Thyroid gland (tissue), 4 donors: Measurements from ENCODE around the gene BCAS2. TPM values are rescaled to one million over a fixed set of nuclear protein-coding genes. Genes with fewer than 3 reads are reported as not detected.

Experiments
- DNase-seq, 2 donors: peaks; one replicate each; pipeline ENCODE4 v3.0.0-alpha.2; 2019
- H3K27ac ChIP-seq, 3 donors: fragments of 200-600 bp; sonication (generic); 1 replicate in 2 of 3; 2 replicates in 1 of 3; pipeline ENCODE4 v1.5.1; 2016 to 2019; ENCODE audit warnings: mild to moderate bottlenecking in 1 of 3, moderate library complexity in 1 of 3
- H3K27me3 ChIP-seq: fragments of 200-600 bp; sonication (generic); one replicate; pipeline ENCODE4 v1.5.1; 2019
- H3K36me3 ChIP-seq, 2 donors: fragments of 200-600 bp; sonication (generic); one replicate each; pipeline ENCODE4 v1.5.1; 2016 to 2019
- H3K4me1 ChIP-seq, 2 donors: fragments of 200-600 bp; sonication (generic); one replicate each; pipeline ENCODE4 v1.5.1; 2017 to 2019
- H3K4me3 ChIP-seq, 3 donors: fragments of 200-600 bp; sonication (generic); replicated peaks in 1 of 3; 1 replicate in 2 of 3; 2 replicates in 1 of 3; pipeline ENCODE4 v1.5.1; 2016; ENCODE audit warnings: mild to moderate bottlenecking in 1 of 3
- H3K9me3 ChIP-seq: fragments of 200-600 bp; sonication (generic); one replicate; pipeline ENCODE4 v1.5.1; 2017
- POLR2A ChIP-seq, 2 donors: fragments of 450-650 bp; IDR thresholded peaks; one replicate each; pipeline ENCODE4 v1.6.1; 2017; ENCODE audit warnings: antibody characterized with exemption in 2 of 2, mild to moderate bottlenecking in 2 of 2, moderate library complexity in 1 of 2
- WGBS, 2 donors: methylation state at CpG; one replicate each; pipeline ENCODE4 v1.1.5; 2017; 5-methylcytosine and 5-hydroxymethylcytosine counted together
- intact Hi-C: fragments of 100-400 bp; cut with DNase I; formaldehyde crosslinking; loops from one replicate; pipeline ENCODE4 v1.15.1; 2023
- total RNA-seq, 4 donors: library from RNA; depleted of rRNA; stranded (reverse); fragments of >200 nt; gene quantifications; one replicate each; pipeline ENCODE4 v1.2.3, GENCODE V29; 2016
- TF ChIP-seq, protein P1 (sequence below), 6 experiments: fragments of 200-600 bp in 3 of 6; fragments of 450-650 bp in 3 of 6; sonication (generic) in 3 of 6; IDR thresholded peaks; one replicate each; pipeline ENCODE4 v1.5.1; 2016 to 2019; ENCODE audit warnings: antibody characterized with exemption in 6 of 6, mild to moderate bottlenecking in 2 of 6, inconsistent platforms in 1 of 6, moderate library complexity in 1 of 6

The BCAS2 gene
- total RNA-seq, 4 donors from 2014 or later: 30.8 to 52.5 (median 46.9) TPM

DNA sequence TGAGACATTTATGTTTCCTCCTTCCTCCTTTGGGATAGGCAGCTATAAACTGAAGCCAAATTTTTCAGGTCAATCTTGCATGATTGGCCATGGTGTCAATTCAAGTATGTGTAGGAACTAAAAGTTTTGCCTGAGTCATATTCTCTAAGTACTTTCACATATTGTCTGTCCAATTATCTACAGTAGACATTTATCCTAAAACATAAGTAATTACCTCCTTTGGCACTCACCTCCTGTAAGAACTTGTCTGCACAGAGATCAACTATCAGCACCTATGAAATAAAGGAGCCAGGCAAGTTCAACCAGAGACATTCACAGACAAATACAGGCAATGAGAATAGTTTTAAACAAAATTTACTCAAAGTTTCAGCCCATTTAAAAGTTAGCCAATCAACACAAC, 14.2 kb upstream of the BCAS2 start:
- Histone ChIP-seq H3K9me3 (no peaks in the 10 kb centered on the region), H3K4me1 (no peaks in the 10 kb centered on the region), H3K27ac (no peak overlapping the region), H3K36me3 (no peaks in the 10 kb centered on the region), H3K27me3 (no peaks in the 10 kb centered on the region), H3K4me3 (no peak overlapping the region)
- TF ChIP-seq, protein P1, sequence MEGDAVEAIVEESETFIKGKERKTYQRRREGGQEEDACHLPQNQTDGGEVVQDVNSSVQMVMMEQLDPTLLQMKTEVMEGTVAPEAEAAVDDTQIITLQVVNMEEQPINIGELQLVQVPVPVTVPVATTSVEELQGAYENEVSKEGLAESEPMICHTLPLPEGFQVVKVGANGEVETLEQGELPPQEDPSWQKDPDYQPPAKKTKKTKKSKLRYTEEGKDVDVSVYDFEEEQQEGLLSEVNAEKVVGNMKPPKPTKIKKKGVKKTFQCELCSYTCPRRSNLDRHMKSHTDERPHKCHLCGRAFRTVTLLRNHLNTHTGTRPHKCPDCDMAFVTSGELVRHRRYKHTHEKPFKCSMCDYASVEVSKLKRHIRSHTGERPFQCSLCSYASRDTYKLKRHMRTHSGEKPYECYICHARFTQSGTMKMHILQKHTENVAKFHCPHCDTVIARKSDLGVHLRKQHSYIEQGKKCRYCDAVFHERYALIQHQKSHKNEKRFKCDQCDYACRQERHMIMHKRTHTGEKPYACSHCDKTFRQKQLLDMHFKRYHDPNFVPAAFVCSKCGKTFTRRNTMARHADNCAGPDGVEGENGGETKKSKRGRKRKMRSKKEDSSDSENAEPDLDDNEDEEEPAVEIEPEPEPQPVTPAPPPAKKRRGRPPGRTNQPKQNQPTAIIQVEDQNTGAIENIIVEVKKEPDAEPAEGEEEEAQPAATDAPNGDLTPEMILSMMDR (IDR thresholded peaks at IDR 0.05): no peak
- TF ChIP-seq POLR2A (IDR thresholded peaks at IDR 0.05): no peak
- no peak for DNase-seq
- intact Hi-C loops: no loop called here

DNA sequence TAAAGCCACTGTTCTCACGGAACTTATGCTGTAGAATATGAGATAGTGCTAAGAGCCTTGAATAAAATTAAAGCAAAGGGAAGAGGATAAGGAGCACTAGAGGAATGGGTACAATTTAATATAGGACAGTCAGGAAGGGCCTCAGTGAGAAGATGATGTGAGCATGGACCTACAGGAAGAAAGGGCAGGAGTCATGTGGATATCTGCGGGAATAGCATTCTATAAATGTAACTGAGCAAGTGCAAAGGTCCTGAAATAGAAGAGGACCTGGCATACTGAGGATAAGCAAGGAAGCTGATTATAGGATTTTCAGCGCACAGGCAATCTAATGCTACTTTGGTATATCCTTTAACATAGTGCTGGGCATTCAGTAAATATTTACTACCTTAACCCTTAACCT, 12.6 kb upstream of the BCAS2 start:
- Histone ChIP-seq H3K4me1 (no peaks in the 10 kb centered on the region), H3K27ac (no peak overlapping the region), H3K27me3 (no peaks in the 10 kb centered on the region), H3K4me3 (no peak overlapping the region), H3K36me3 (no peaks in the 10 kb centered on the region), H3K9me3 (no peaks in the 10 kb centered on the region)
- 93 to 96% methylated on average over 3 of the region's 3 CpGs for WGBS, 2 donors
- intact Hi-C loops: no loop called here
- TF ChIP-seq, protein P1 (IDR thresholded peaks at IDR 0.05): no peak
- TF ChIP-seq POLR2A (IDR thresholded peaks at IDR 0.05): no peak
- no peak for DNase-seq

DNA sequence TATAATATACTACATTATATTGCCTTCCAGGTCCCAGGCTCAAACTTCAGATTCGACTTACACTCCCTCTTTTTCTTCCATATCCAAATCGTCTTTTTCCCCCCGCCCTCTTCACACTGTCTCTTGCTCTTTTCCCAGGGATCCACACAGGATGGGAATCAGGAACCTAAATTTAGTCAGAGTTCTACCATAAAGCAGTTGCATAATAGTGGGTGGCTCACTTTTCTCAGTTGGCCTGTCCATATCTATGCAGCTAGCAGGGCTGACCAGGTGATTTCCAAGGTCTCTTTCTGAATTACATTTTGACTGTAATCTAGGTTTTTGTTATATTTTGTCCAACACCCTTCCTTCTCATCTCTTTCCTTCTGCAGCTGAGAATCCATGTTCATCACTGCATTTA, 7.7 kb upstream of the BCAS2 start:
- WGBS, 2 donors: 86 to 97% methylated on average over 3 of the region's 3 CpGs
- no peaks in the 10 kb centered on the region for H3K9me3 ChIP-seq
- H3K27me3 ChIP-seq: no peaks in the 10 kb centered on the region
- intact Hi-C loops: no loop called here
- peaks cover 12 to 15% of the 10 kb centered on the region in 2 donors for H3K4me1 ChIP-seq
- TF ChIP-seq, protein P1 (IDR thresholded peaks at IDR 0.05): no peak
- no peak for TF ChIP-seq POLR2A (IDR thresholded peaks at IDR 0.05)
- no peak overlapping the region for H3K4me3 ChIP-seq
- DNase-seq: no peak
- no peaks in the 10 kb centered on the region for H3K36me3 ChIP-seq
- H3K27ac ChIP-seq: no peak overlapping the region

DNA sequence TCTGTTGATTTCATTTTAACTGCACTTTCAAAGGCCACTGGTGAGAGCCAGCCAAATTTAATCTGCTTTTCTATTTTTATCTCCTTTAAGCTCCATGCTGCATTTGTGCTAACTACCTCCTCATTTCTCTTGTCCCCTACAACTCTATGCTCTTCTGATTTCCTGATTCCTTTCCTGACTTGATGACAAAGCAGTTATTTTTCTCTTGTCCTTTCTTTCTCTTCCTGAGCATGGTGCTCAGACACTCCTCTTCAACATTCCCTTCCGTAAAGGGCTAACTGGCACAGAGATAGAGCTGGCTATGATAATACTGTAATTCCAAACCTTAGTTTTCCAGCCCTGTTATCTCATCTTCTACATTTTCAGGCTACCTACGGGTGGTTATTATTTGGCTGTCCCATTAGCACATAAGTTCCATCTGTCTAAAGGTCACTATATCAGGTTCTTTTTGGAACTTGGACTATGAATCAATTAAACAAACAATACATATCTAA, 6.8 kb upstream of the BCAS2 start:
- Histone ChIP-seq H3K27ac (no peak overlapping the region), H3K4me3 (no peak overlapping the region), H3K36me3 (no peaks in the 10 kb centered on the region), H3K27me3 (no peaks in the 10 kb centered on the region), H3K4me1 (peaks cover 12 to 15% of the 10 kb centered on the region in 2 donors), H3K9me3 (no peaks in the 10 kb centered on the region)
- intact Hi-C loops: no loop called here
- no peak for DNase-seq
- TF ChIP-seq, protein P1 (IDR thresholded peaks at IDR 0.05): no peak
- TF ChIP-seq POLR2A (IDR thresholded peaks at IDR 0.05): no peak
- WGBS, 2 donors: 85 to 90% methylated on average over 2 of the region's 2 CpGs

DNA sequence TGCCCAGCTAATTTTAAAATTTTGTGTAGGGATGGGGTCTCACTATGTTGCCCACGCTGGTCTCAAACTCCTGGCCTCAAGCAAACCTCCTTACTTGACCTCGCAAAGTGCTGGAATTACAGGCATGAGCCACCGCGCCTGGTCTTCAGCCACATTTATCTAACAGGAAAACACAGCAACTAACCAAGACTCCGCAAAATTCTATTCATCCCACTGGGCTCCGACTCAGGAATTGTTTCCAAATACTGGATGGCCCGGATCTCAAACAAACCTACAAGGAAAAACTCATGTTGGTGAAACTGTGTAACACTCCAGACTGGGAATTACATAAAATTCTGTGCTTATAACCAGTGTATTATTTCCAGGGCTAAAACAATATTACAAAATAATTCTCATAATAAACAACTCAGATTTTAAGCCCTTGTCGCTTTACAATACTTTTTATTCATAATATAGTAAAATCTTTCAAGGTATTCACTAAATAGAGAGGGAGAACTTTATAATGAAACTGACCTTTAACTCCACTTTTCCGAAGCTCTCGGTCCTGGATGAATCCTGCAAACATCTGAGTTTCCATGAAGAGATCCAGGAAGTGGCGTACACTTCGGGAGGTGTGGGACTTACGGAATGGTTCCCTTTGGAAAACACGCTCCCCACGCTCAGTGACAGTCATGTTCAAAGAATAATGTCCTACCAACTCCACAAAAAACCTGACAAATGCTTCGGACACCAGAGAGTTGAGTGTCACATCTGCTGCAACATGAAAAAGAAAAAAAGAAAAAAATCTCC, 6.0 kb upstream of the BCAS2 start:
- Histone ChIP-seq H3K27me3 (no peaks in the 10 kb centered on the region), H3K4me3 (no peak overlapping the region), H3K9me3 (no peaks in the 10 kb centered on the region), H3K27ac (no peak overlapping the region), H3K4me1 (peaks cover 12 to 16% of the 10 kb centered on the region in 2 donors), H3K36me3 (no peaks in the 10 kb centered on the region)
- intact Hi-C loops: no loop called here
- DNase-seq: no peak
- WGBS, 2 donors: 90 to 94% methylated on average over 16 of the region's 16 CpGs
- TF ChIP-seq POLR2A (IDR thresholded peaks at IDR 0.05): no peak
- TF ChIP-seq, protein P1 (IDR thresholded peaks at IDR 0.05): no peak
